Neural cell (in vitro differentiated cells): ENCODE data around the gene SLC27A5. TPM values are rescaled to one million over a fixed set of nuclear protein-coding genes. Genes with fewer than 3 reads are reported as not detected.

ENCODE experiments used
- H2AFZ ChIP-seq: fragments of 200-600, 300-800 bp; sonication (generic), shearing (Covaris generic); 2 replicates; pipeline ENCODE4 v1.6.0; 2014; ENCODE audit warnings: low read depth, mild to moderate bottlenecking, antibody characterized with exemption, low read length, moderate library complexity
- H3F3A ChIP-seq: fragments of 200-600 bp; shearing (Covaris generic); 2 replicates; pipeline ENCODE4 v1.6.1; 2016; ENCODE audit warnings: mild to moderate bottlenecking, moderate library complexity, mixed read lengths, antibody characterized with exemption, low read length; ENCODE audit not compliant: insufficient read depth, poor library complexity, severe bottlenecking
- H3K27ac ChIP-seq: fragments of 200-600, 300-800 bp; sonication (generic), shearing (Covaris generic); 2 replicates; pipeline ENCODE4 v1.5.1; 2014; ENCODE audit warnings: mild to moderate bottlenecking, low read length, moderate library complexity
- H3K27me3 ChIP-seq: fragments of 300-800, 200-600 bp; sonication (generic), shearing (Covaris generic); 2 replicates; pipeline ENCODE4 v1.6.0; 2014; ENCODE audit warnings: mild to moderate bottlenecking, low read depth, low read length, moderate library complexity; ENCODE audit not compliant: insufficient read depth
- H3K36me3 ChIP-seq: fragments of 300-800, 200-600 bp; sonication (generic), shearing (Covaris generic); 2 replicates; pipeline ENCODE4 v1.5.1; 2014; ENCODE audit warnings: mild to moderate bottlenecking, antibody characterized with exemption, low read length, moderate library complexity; ENCODE audit not compliant: insufficient read depth
- H3K4me2 ChIP-seq: fragments of 300-800, 200-600 bp; sonication (generic), shearing (Covaris generic); 2 replicates; pipeline ENCODE4 v1.6.0; 2014; ENCODE audit warnings: mild to moderate bottlenecking, low read length
- H3K4me3 ChIP-seq: fragments of 300-800, 200-600 bp; sonication (generic), shearing (Covaris generic); 2 replicates; pipeline ENCODE4 v1.5.1; 2014; ENCODE audit warnings: mild to moderate bottlenecking, low read length, moderate library complexity
- H3K79me2 ChIP-seq: fragments of 200-600 bp; shearing (Covaris generic); replicated peaks from 2 replicates; pipeline ENCODE4 v1.6.0; 2014; ENCODE audit warnings: mild to moderate bottlenecking, low read length, moderate library complexity; ENCODE audit not compliant: insufficient read depth
- H3K9ac ChIP-seq: fragments of 300-800, 200-600 bp; sonication (generic), shearing (Covaris generic); 2 replicates; pipeline ENCODE4 v1.6.1; 2016; ENCODE audit warnings: mild to moderate bottlenecking, low read length, mixed read lengths
- H3K9me2 ChIP-seq: fragments of 200-600 bp; shearing (Covaris generic); 2 replicates; pipeline ENCODE4 v1.6.1; 2016; ENCODE audit warnings: mild to moderate bottlenecking, low read length, mixed read lengths; ENCODE audit not compliant: insufficient read depth
- H3K9me3 ChIP-seq: fragments of 200-600, 300-800 bp; sonication (generic), shearing (Covaris generic); 2 replicates; pipeline ENCODE4 v1.6.1; 2016; ENCODE audit warnings: mild to moderate bottlenecking, mixed run types, low read length, moderate library complexity, mixed read lengths
- H4K20me1 ChIP-seq: fragments of 200-600 bp; shearing (Covaris generic); 2 replicates; pipeline ENCODE4 v1.6.1; 2016; ENCODE audit warnings: mild to moderate bottlenecking, mixed run types; ENCODE audit not compliant: insufficient read depth
- CTCF ChIP-seq: fragments of 450-650 bp; IDR thresholded peaks from 2 replicates; pipeline ENCODE4 v1.5.1; 2014; ENCODE audit warnings: antibody characterized with exemption, mild to moderate bottlenecking, moderate library complexity; ENCODE audit not compliant: poor library complexity, severe bottlenecking
- EP300 ChIP-seq: fragments of 450-650 bp; conservative IDR thresholded peaks from 2 replicates; pipeline ENCODE4 v1.6.1; 2014; ENCODE audit warnings: antibody characterized with exemption, mild to moderate bottlenecking, moderate library complexity; ENCODE audit not compliant: poor library complexity, severe bottlenecking
- EZH2 ChIP-seq: fragments of 200-600, 300-800 bp; shearing (Covaris generic), sonication (generic); IDR thresholded peaks from 2 replicates; pipeline ENCODE4 v1.6.1; 2014; ENCODE audit warnings: antibody characterized with exemption, low read length, borderline replicate concordance, mild to moderate bottlenecking; ENCODE audit not compliant: insufficient read depth, poor library complexity, severe bottlenecking
- MXI1 ChIP-seq: fragments of 450-650 bp; conservative IDR thresholded peaks from 2 replicates; pipeline ENCODE4 v1.6.1; 2014; ENCODE audit warnings: antibody characterized with exemption, mild to moderate bottlenecking; ENCODE audit not compliant: poor library complexity, severe bottlenecking
- POLR2AphosphoS5 ChIP-seq: IDR thresholded peaks from 2 replicates; pipeline ENCODE4 v1.6.1; 2012
- RAD21 ChIP-seq: fragments of 450-650 bp; conservative IDR thresholded peaks from 2 replicates; pipeline ENCODE4 v1.6.1; 2014; ENCODE audit warnings: antibody characterized with exemption, mild to moderate bottlenecking, moderate library complexity
- REST ChIP-seq: IDR thresholded peaks from 2 replicates; pipeline ENCODE4 v1.6.1; 2012; ENCODE audit warnings: borderline replicate concordance
- SMC3 ChIP-seq: fragments of 450-650 bp; conservative IDR thresholded peaks from 2 replicates; pipeline ENCODE4 v1.6.1; 2014; ENCODE audit warnings: antibody characterized with exemption, mild to moderate bottlenecking, moderate library complexity; ENCODE audit not compliant: poor library complexity
- TAF1 ChIP-seq: IDR thresholded peaks from 2 replicates; pipeline ENCODE4 v1.6.1; 2012; ENCODE audit warnings: low read depth
- polyA plus RNA-seq: library from polyadenylated mRNA; depleted of rRNA; stranded (reverse); fragments of >200 nt; gene quantifications from 2 replicates; pipeline ENCODE4 v1.2.3, GENCODE V29; 2014

The SLC27A5 gene
- polyA plus RNA-seq, 1 donor from 2014 or later = 14.9 TPM

GRCh38 chr19:58516246-58516836, 4.5 kb upstream of the SLC27A5 start:
- Histone ChIP-seq H3K36me3 (no peaks in the 10 kb centered on the region), H3F3A (peaks cover 7% of the 10 kb centered on the region), H3K9me3 (no peaks in the 10 kb centered on the region), H3K4me2 (no peak overlapping the region), H3K9ac (no peak overlapping the region), H3K27ac (no peak overlapping the region), H3K4me3 (no peak overlapping the region), H3K9me2 (no peaks in the 10 kb centered on the region), H3K79me2 (peaks cover 13% of the 10 kb centered on the region), H2AFZ (no peak overlapping the region), H3K27me3 (no peaks in the 10 kb centered on the region), H4K20me1 (no peaks in the 10 kb centered on the region)
- TF ChIP-seq EZH2 = no peak
- no peak for TF ChIP-seq RAD21
- no peak for TF ChIP-seq REST
- no peak for TF ChIP-seq POLR2AphosphoS5
- no peak for TF ChIP-seq EP300
- TF ChIP-seq TAF1 = no peak
- TF ChIP-seq CTCF = no peak
- no peak for TF ChIP-seq MXI1
- TF ChIP-seq SMC3 = no peak

DNA sequence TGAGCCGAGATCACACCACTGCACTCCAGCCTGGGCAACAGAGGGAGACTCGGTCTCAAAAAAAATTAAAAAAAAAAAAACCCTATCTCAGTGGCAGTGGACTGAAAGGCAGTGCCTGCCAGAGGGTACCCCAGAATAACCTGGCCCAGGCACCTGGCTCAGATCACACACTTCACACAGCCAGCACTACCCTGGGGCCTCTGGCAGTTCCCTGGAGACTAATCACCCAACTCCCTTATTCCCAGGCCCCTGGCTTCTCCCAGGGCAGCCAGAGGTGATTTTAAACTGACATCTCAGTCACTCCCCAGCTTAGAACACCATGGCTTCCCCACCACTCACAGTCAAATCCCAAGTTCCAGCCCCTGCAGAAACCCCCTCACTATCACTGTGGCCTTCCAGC, 3.5 kb upstream of the SLC27A5 start:
- Histone ChIP-seq H3K9ac (no peak overlapping the region), H4K20me1 (no peaks in the 10 kb centered on the region), H3K4me2 (no peak overlapping the region), H3F3A (peaks cover 7% of the 10 kb centered on the region), H3K36me3 (no peaks in the 10 kb centered on the region), H3K4me3 (no peak overlapping the region), H3K79me2 (peaks cover 13% of the 10 kb centered on the region), H3K27me3 (no peaks in the 10 kb centered on the region), H3K9me3 (no peaks in the 10 kb centered on the region), H3K27ac (no peak overlapping the region), H3K9me2 (no peaks in the 10 kb centered on the region), H2AFZ (no peak overlapping the region)
- TF ChIP-seq SMC3 = no peak
- no peak for TF ChIP-seq POLR2AphosphoS5

GRCh38 chr19:58514564-58515022, 2.8 kb upstream of the SLC27A5 start:
- Histone ChIP-seq H3K27me3 (no peaks in the 10 kb centered on the region), H3F3A (peaks cover 7% of the 10 kb centered on the region), H3K4me2 (no peak overlapping the region), H3K9me3 (no peaks in the 10 kb centered on the region), H3K36me3 (no peaks in the 10 kb centered on the region), H3K9me2 (no peaks in the 10 kb centered on the region), H3K4me3 (peak overlapping the region; percentile 40), H3K9ac (peak overlapping the region; percentile 23), H3K79me2 (peaks cover 13% of the 10 kb centered on the region), H3K27ac (no peak overlapping the region), H4K20me1 (no peaks in the 10 kb centered on the region), H2AFZ (no peak overlapping the region)
- no peak for TF ChIP-seq REST
- no peak for TF ChIP-seq RAD21
- no peak for TF ChIP-seq POLR2AphosphoS5
- no peak for TF ChIP-seq SMC3
- TF ChIP-seq CTCF = no peak
